COLO668 (cell line): Measurements from ENCODE around the gene BRCA1.
"Not testable (repeated sequence)": the region's sequence is repeated elsewhere in the genome, so short reads cannot be mapped to it uniquely, and the experiment has no call there.

Experiments used
- DNase-seq: peaks from one replicate; lab custom pipeline; 2025; ENCODE audit not compliant: unreplicated experiment; lab: John Stamatoyannopoulos, UW

BRCA1 gene

GRCh38 chr17:43125133-43125966, at the start of gene BRCA1:
Gene BRCA1, minus strand, starts transcription at chr17:43125364. Its CDS starts 1,268 bp downstream, at chr17:43124096.
- DNase-seq, result peak; percentile 92

- peak; percentile 0 for DNase-seq
These were observed 46.7 kb upstream of the BRCA1 start for GRCh38 chr17:43171586-43172487.

GRCh38 chr17:43170766-43171585, 45.8 kb upstream of the BRCA1 start, which contains the start of gene NBR1:
Gene NBR1, plus strand, starts transcription at chr17:43171214. Its CDS starts 4,586 bp downstream, at chr17:43175800.
- peak; percentile 89 for DNase-seq

GRCh38 chr17:43170140-43170765, 45.1 kb upstream of the BRCA1 start:
- DNase-seq, result peak; percentile 83

- DNase-seq, result peak; percentile 30
These were observed 44.5 kb upstream of the BRCA1 start for GRCh38 chr17:43169561-43170139.

GRCh38 chr17:43165971-43166370, 40.8 kb upstream of the BRCA1 start:
- not testable (repeated sequence) for DNase-seq

- DNase-seq, result not testable (repeated sequence)
These were observed 34.8 kb upstream of the BRCA1 start for GRCh38 chr17:43159957-43160356.

GRCh38 chr17:43159232-43159631, 34.1 kb upstream of the BRCA1 start:
- DNase-seq, result not testable (repeated sequence)

- no peak for DNase-seq
These were observed 30.5 kb upstream of the BRCA1 start for GRCh38 chr17:43155666-43156065.

- not testable (repeated sequence) for DNase-seq
These were observed 28.2 kb upstream of the BRCA1 start for GRCh38 chr17:43153197-43153835.

- DNase-seq, result no peak
These were observed 26.8 kb upstream of the BRCA1 start for GRCh38 chr17:43151880-43152456.

- no peak for DNase-seq
These were observed 21.5 kb upstream of the BRCA1 start for GRCh38 chr17:43146649-43147048.

GRCh38 chr17:43143201-43143600, 18.0 kb upstream of the BRCA1 start:
- DNase-seq, result no peak

- DNase-seq, result no peak
These were observed 17.0 kb upstream of the BRCA1 start for GRCh38 chr17:43142153-43142552.

- DNase-seq, result no peak
These were observed 15.5 kb upstream of the BRCA1 start for GRCh38 chr17:43140396-43141332.

- not testable (repeated sequence) for DNase-seq
These were observed 13.4 kb upstream of the BRCA1 start for GRCh38 chr17:43138531-43138930.

- not testable (repeated sequence) for DNase-seq
These were observed 11.4 kb upstream of the BRCA1 start for GRCh38 chr17:43136574-43136973.

- DNase-seq, result no peak
These were observed 10.3 kb upstream of the BRCA1 start for GRCh38 chr17:43135454-43135819.
